ENCODE data around the gene B9D1. TPM values are rescaled to one million over a fixed set of nuclear protein-coding genes. Genes with fewer than 3 reads are reported as not detected.

B9D1 gene
- 8.9 and 15.5 TPM in 2 replicates for total RNA-seq

GRCh38 chr17:19362277-19363113 lies at the start of gene B9D1:
Gene B9D1, minus strand, starts transcription at chr17:19362723. Its CDS starts 154 bp downstream, at chr17:19362569.
- peak; percentile 92 to 95 for DNase-seq (ENCODE audit: low read depth in 2 of 2)

GRCh38 chr17:19411631-19412030 lies 49.1 kb upstream of the B9D1 start:
- no peak for DNase-seq (ENCODE audit: low read depth in 2 of 2)

GRCh38 chr17:19410875-19411620 lies 48.5 kb upstream of the B9D1 start, which contains the start of gene RNF112:
Gene RNF112, plus strand, starts transcription at chr17:19411232. Its CDS starts 177 bp downstream, at chr17:19411409.
- DNase-seq (ENCODE audit: low read depth in 2 of 2), result peak in 1 of 2 donors; percentile 27

- DNase-seq (ENCODE audit: low read depth in 2 of 2), result no peak
Measured at GRCh38 chr17:19410091-19410490, 47.6 kb upstream of the B9D1 start.

- DNase-seq (ENCODE audit: low read depth in 2 of 2), result no peak
Measured at GRCh38 chr17:19409509-19409908, 47.0 kb upstream of the B9D1 start.

GRCh38 chr17:19409066-19409465 lies 46.5 kb upstream of the B9D1 start:
- no peak for DNase-seq (ENCODE audit: low read depth in 2 of 2)

GRCh38 chr17:19408346-19408710 lies 45.8 kb upstream of the B9D1 start:
- DNase-seq (ENCODE audit: low read depth in 2 of 2), result no peak

- DNase-seq (ENCODE audit: low read depth in 2 of 2), result no peak
Measured at GRCh38 chr17:19407601-19408345, 45.2 kb upstream of the B9D1 start.

- no peak for DNase-seq (ENCODE audit: low read depth in 2 of 2)
Measured at GRCh38 chr17:19405114-19405513, 42.6 kb upstream of the B9D1 start.

- DNase-seq (ENCODE audit: low read depth in 2 of 2), result no peak
Measured at GRCh38 chr17:19404264-19404663, 41.7 kb upstream of the B9D1 start.

- no peak for DNase-seq (ENCODE audit: low read depth in 2 of 2)
Measured at GRCh38 chr17:19403021-19403420, 40.5 kb upstream of the B9D1 start.

- no peak for DNase-seq (ENCODE audit: low read depth in 2 of 2)
Measured at GRCh38 chr17:19402171-19402570, 39.6 kb upstream of the B9D1 start.

- DNase-seq (ENCODE audit: low read depth in 2 of 2), result no peak
Measured at GRCh38 chr17:19401321-19402010, 38.9 kb upstream of the B9D1 start.

- DNase-seq (ENCODE audit: low read depth in 2 of 2), result no peak
Measured at GRCh38 chr17:19399750-19400450, 37.4 kb upstream of the B9D1 start.

- DNase-seq (ENCODE audit: low read depth in 2 of 2), result peak; percentile 84 to 98
Measured at GRCh38 chr17:19398301-19399181, 36.0 kb upstream of the B9D1 start.

GRCh38 chr17:19397556-19398041 lies 35.1 kb upstream of the B9D1 start:
- peak; percentile 26 to 81 for DNase-seq (ENCODE audit: low read depth in 2 of 2)

GRCh38 chr17:19392303-19392702 lies 29.8 kb upstream of the B9D1 start:
- no peak for DNase-seq (ENCODE audit: low read depth in 2 of 2)

GRCh38 chr17:19391432-19391831 lies 28.9 kb upstream of the B9D1 start:
- DNase-seq (ENCODE audit: low read depth in 2 of 2), result no peak

GRCh38 chr17:19390951-19391350 lies 28.4 kb upstream of the B9D1 start:
- no peak for DNase-seq (ENCODE audit: low read depth in 2 of 2)
